GM19467 (cell line): ENCODE measurements around the gene DNAJC13.

Experiments used
- ATAC-seq: cut with Tn5 transposase; IDR thresholded peaks from one replicate; pipeline ENCODE4 v1.9.1; 2021; ENCODE audit warnings: mild to moderate bottlenecking, moderate library complexity; ENCODE audit not compliant: unreplicated experiment

The DNAJC13 gene

DNA sequence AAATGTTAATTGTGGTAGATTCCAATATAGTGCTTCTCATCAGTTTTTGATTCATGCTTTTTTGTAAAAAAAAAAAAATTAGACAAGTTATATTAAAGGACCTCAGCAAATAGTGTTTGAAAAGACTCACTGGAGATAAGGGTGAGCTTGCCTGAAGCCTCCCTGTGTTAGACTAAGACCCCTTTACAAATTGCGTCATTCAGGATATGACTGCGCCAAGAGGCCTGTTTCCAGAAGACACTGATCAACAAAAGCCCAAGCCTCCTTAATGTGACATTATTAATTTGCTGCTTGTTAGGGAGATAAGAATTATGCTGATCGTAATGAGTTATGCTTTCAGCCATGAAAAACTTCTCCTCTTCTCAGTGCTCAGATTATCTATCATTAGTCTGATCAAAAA, 13.0 kb upstream of the DNAJC13 start:
- ATAC-seq, result no peak

DNA sequence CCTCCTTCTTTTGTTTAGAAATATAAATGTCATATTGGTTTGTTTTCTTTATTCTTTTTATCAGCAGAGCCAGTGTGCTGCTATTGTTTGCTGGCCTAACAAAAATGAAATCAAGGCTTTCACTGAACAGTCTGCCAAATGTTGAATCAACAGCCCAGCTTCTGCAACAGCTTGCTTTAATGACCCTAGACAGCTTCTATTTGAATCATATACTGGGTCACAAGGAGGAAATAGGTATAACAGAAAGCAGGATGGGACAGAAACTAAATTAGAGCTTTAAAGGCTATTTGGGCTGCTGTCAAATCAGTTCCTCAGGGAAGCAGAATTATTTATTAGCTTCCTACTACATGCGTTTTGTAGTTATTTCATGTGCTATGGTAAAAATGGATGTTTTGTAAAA, 12.1 kb upstream of the DNAJC13 start:
- no peak for ATAC-seq

DNA sequence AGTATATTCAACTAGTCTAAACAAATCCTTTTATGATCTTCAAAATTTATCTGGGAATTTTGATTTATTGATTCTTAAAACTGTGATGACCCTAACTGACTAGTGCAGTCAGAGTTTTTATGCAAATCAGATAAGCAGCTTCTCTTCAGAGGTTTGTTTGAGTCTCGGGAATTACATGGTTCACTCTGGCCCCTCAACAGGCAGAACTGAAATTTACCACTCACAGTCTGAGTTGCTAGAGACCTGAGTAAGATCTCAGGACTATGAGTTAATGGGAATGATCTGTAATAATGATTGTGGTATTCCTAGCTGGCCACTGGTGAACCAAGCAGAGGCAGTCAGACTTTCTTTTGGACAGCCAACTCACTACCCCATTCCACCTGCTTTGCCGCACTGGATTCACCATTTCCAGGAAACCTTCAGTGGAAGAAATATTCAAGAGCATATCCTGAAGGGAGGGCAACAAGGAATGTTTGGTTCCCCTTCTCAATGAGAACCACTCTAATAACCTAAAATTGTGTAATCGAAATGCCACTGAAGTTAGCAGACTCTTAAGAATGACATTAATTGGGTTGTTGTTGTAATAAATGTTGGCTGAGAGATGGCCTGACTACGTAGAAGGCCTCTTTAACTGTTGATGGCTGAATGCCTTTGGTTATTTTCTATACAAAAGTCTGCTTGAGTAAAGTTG, 11.5 kb upstream of the DNAJC13 start:
- no peak for ATAC-seq

GRCh38 chr3:132406587-132406986, 10.7 kb upstream of the DNAJC13 start:
- no peak for ATAC-seq

GRCh38 chr3:132407025-132407424, 10.3 kb upstream of the DNAJC13 start:
- no peak for ATAC-seq

- no peak for ATAC-seq
Observed at GRCh38 chr3:132414841-132415240, 2.5 kb upstream of the DNAJC13 start.

DNA sequence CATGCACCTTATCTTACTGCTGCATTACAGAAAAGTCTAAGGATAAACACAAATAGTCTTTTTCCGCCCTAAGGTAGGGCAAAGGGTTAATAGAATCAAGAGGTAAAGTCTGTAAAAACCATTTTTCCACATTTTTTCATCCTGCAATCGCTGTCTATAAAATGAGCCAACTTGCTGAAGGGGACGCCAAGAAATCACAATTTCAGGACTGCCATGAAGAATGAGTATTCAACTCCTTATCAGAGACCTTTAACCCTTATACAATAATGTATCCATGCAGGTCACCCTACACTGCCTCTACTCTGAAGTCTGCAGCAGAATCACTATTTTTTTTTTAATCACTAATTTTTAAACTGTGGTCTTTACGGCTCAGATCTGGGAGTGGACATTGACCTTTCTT, 1.1 kb upstream of the DNAJC13 start:
- ATAC-seq, result no peak

- peak; percentile 43 for ATAC-seq
Observed at GRCh38 chr3:132417695-132418411, 551 bp downstream of the DNAJC13 start.

GRCh38 chr3:132418916-132419315, 1.6 kb downstream of the DNAJC13 start:
- ATAC-seq, result no peak

GRCh38 chr3:132421832-132422231, 4.5 kb downstream of the DNAJC13 start:
- ATAC-seq, result no peak

- no peak for ATAC-seq
Observed at GRCh38 chr3:132422531-132422930, 5.2 kb downstream of the DNAJC13 start.

DNA sequence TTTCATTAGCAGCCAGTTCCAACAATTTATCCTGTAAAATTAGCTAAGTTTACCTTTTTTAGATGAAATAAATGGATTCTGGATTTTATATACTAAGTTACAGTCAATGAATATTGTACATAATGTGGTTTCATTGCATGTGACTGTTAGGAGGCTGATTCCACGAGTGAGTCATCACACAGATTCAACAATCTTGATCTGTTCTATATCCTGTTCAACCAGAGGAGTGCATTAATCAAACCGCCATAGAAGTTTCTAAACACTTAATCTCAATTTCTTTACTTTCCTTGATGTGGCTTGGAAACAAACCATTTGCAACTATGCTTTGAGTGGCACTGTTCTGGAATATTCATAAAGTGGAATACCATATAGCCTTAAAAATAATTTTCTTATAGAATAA, 15.3 kb downstream of the DNAJC13 start:
- ATAC-seq, result no peak

DNA sequence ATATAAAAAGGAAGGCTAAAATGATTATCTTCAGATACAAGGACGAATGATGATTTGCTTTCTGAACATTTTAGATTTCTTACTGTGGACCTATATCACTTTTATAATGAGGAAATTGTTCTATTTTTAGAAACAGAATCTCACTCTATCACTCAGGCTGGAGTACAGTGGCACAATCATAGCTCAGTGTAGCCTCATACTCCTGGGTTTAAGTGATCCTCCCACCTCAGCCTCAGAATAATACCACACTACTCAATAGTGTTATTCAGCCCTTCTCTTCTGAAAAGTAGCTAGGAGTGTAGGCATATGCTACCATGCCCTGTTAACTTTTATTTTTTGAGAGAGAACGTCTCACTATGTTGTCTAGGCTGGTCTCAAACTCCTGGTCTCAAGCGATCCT, 15.8 kb downstream of the DNAJC13 start:
- ATAC-seq, result no peak

GRCh38 chr3:132435224-132435910, 18.1 kb downstream of the DNAJC13 start:
- no peak for ATAC-seq

DNA sequence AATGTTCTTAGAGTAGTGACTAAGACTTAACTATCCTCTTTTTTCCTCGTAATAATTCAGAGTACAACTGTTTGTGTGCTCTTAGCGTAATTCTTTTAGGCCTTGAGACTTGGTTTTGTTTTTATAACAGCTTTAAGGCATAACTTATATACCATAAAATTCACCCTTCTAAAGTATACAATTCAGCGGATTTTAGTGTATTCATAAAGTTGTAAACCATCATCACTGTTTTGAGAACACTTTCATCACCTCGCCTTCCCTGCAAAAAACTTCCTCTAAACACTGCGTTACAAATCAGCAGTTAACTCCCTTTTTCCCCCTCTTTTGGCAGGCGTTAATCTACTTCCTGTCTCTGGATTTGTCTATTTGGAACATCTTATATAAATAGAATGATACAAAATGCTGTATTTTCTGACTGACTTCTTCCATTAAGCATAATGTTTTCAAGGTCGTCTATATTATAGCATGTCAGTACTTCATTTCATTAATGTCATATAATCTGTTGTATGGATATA, 18.7 kb downstream of the DNAJC13 start:
- no peak for ATAC-seq

DNA sequence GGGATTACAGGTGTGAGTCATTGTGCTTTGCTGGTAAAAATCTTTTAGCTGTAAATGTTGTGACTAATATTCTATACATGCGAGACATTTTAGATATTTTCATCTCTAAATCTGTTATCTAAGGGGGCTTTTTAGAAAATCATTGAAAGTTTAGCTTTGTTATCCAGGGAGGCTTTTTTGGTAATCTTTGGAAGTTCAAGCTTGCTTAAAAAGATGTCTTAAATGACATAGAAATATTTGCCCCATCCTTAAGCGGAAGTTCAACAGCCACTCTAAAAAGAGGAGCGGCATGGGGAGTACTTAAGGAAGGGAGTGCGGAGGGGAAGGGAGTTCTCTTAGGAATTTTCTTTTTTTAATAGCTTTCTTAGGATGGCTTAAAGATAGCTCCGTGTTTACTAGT, 26.1 kb downstream of the DNAJC13 start:
- no peak for ATAC-seq

DNA sequence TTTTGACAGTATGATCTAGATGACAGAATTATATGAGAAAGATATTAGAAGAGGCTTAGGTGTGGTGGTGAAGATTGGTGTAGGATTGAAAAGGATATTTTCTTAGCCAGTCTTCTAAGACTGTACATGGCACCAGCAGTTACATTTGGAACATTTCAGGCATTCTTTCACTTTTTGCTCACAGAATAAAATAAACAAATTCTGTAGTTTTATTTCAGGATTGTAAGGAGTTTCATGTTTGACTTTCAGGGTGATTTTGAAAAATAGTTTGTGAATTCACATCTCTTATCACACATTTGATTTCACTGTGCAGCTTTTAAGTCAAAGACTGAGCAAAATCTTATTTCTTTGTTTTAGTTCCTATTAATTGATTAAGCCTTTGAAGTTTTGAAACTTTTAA, 27.1 kb downstream of the DNAJC13 start:
- no peak for ATAC-seq

- no peak for ATAC-seq
Observed at GRCh38 chr3:132445817-132446216, 28.5 kb downstream of the DNAJC13 start.

DNA sequence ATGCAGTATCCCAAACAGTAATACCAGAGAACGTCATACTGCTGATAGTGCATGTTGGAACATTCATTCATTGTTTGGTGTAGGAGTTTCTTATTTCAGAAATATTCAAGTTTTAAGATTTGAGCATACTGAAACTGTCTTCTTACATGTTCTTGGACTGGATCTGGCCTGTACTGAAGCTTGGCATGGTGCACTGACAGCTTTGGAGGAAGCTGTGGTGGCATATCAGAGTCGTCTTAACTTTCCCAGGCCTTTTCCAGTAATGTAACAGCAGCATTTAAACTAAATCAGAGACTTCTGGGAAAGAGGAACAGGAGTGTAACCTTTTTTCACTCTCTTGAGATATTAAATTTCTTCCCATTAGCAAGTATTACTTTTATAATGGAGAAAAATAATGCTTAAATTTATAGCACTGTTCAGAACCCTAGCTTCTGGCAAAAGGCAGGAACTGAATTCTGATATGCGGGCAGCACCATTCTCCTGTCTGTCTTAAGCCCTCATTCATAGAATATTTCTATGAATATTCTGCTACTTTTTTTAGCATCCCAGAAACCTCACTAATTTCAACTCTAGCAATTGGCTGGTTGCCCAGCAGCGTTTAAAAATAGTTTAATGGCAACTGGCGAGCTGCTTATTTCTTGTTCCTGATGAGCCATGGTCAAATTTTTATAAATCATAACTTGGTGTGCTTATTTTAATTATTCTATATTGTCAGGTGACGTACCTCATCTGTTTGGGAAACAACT, 31.1 kb downstream of the DNAJC13 start:
- no peak for ATAC-seq

- ATAC-seq, result no peak
Observed at GRCh38 chr3:132456136-132456535, 38.8 kb downstream of the DNAJC13 start.

DNA sequence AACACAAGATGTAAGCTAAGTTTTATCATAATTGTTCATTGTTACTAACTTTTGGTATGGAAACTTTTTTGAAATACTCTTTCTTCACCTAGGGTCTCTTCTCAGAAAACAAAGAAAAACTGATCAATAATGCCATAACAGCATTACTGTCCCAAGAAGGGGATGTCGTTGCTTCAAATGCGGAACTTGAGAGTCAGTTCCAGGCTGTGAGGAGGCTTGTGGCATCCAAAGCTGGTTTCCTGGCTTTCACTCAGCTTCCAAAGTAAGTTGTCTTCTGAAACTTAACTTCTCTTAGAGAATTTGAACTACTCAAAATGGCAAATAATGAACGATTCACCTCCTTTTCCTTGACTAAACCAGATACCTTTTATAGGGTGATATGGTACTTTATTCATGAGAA, 39.3 kb downstream of the DNAJC13 start:
- ATAC-seq, result no peak
